Ovary (tissue), 3 donors: ENCODE measurements around the gene MAOA.

Experiments used
- CTCF ChIP-seq, 3 donors: fragments of 450-650 bp in 2 of 3; fragments of 200-600 bp in 1 of 3; IDR thresholded peaks; one replicate each; pipeline versions ENCODE4 v1.5.1 to v1.8.0; 2016 to 2022; ENCODE audit warnings: antibody characterized with exemption in 3 of 3, mild to moderate bottlenecking in 1 of 3
- EP300 ChIP-seq: sonication (generic); formaldehyde crosslinking; IDR thresholded peaks from one replicate; pipeline ENCODE4 v1.6.1; 2017; ENCODE audit warnings: antibody characterized with exemption
- donor health status: DM: no; HTN: no; CAD: no.

- TF ChIP-seq EP300 (no peak), CTCF (IDR thresholded peaks at IDR 0.05) (peak; percentile 16 to 56 (median 48))
These were observed 94.2 kb downstream of the MAOA start for GRCh38 chrX:43750248-43750676.
